Ovary (tissue), 9 donors: Measurements from ENCODE around the gene TSPAN14. TPM values are rescaled to one million over a fixed set of nuclear protein-coding genes. Genes with fewer than 3 reads are reported as not detected.

Source experiments
- DNase-seq, 5 donors: peaks; one replicate each; pipeline ENCODE4 v3.0.0-alpha.2; 2019 to 2020
- H3K27ac ChIP-seq, 2 donors: fragments of 200-600 bp; one replicate each; pipeline versions ENCODE4 v1.5.1 to v1.8.0; 2019 to 2022
- H3K27me3 ChIP-seq: fragments of 200-600 bp; one replicate; pipeline ENCODE4 v1.8.0; 2022
- H3K36me3 ChIP-seq: fragments of 200-600 bp; sonication (generic); one replicate; pipeline ENCODE4 v1.5.1; 2019
- H3K4me1 ChIP-seq: one replicate; pipeline ENCODE4 v1.8.1; 2013; ENCODE audit warnings: mild to moderate bottlenecking, moderate library complexity; ENCODE audit not compliant: insufficient read depth
- H3K4me3 ChIP-seq: fragments of 200-600 bp; sonication (generic); one replicate; pipeline ENCODE4 v1.5.1; 2017
- H3K9me3 ChIP-seq, 2 donors: fragments of 200-600 bp in 1 of 2; sonication (generic) in 1 of 2; one replicate each; pipeline versions ENCODE4 v1.5.1 to v1.8.1; 2013 to 2019; ENCODE audit warnings: mild to moderate bottlenecking in 1 of 2, moderate library complexity in 1 of 2
- CTCF ChIP-seq, 3 donors: fragments of 450-650 bp in 2 of 3; fragments of 200-600 bp in 1 of 3; IDR thresholded peaks; one replicate each; pipeline versions ENCODE4 v1.5.1 to v1.8.0; 2016 to 2022; ENCODE audit warnings: antibody characterized with exemption in 3 of 3, mild to moderate bottlenecking in 1 of 3
- EP300 ChIP-seq: sonication (generic); formaldehyde crosslinking; IDR thresholded peaks from one replicate; pipeline ENCODE4 v1.6.1; 2017; ENCODE audit warnings: antibody characterized with exemption
- POLR2A ChIP-seq: fragments of 450-650 bp; IDR thresholded peaks from one replicate; pipeline ENCODE4 v1.6.1; 2017; ENCODE audit warnings: antibody characterized with exemption, mild to moderate bottlenecking, moderate library complexity
- WGBS, 3 donors: extraction: QIAGEN DNeasy Blood & Tissue Kit in 1 of 3; methylation state at CpG; one replicate each; pipeline versions ENCODE4 v1.1.5 to v1.1.7; 2013 to 2017; 5-methylcytosine and 5-hydroxymethylcytosine counted together
- intact Hi-C, 4 donors: fragments of 100-400 bp; cut with DNase I; formaldehyde crosslinking; loops; one replicate each; pipeline versions ENCODE4 v1.11.0 to v1.15.1; 2022 to 2023
- polyA plus RNA-seq, 2 donors: library from polyadenylated mRNA; stranded (reverse); fragments of 200-250 nt in 1 of 2; fragments of 350-450 nt in 1 of 2; fragmentation: Illumina TruSeq in 1 of 2; extraction: RNeasy Lipid Tissue Mini Kit (QIAGEN cat#74804) in 1 of 2; gene quantifications; one replicate each; pipeline ENCODE4 v1.2.3, GENCODE V29; 2013 to 2014
- total RNA-seq, 7 donors: library from RNA; depleted of rRNA in 2 of 7; stranded (reverse); fragments of >200 nt in 2 of 7; fragmentation: NEBNext Ultra II Directional in 3 of 7; extraction: Animal tissue kit (Norgen Biotek cat#: 25700) in 3 of 7; gene quantifications; one replicate each; pipeline versions ENCODE4 v1.1.0 to v1.2.4, GENCODE V29; 2016 to 2023
- donor health status: DM: no; HTN: no; CAD: no; lungs with moderate emphysema.
- donor health status: DM: no; HTN: no; CAD: no.
- donor health status: Bipolar disorder and iron deficiency.
- donor health status: DM: yes; HTN: yes; CAD: no.
- donor health status: DM: no; HTN: no; CAD: no.
- donor health status: DM: yes; HTN: yes; CAD: no.

The TSPAN14 gene
- total and polyA plus RNA-seq, 9 donors = 35.4 to 103 (median 74.8) TPM

- Histone ChIP-seq H3K9me3 (no peaks in the 10 kb centered on the region), H3K4me3 (no peak overlapping the region), H3K36me3 (no peaks in the 10 kb centered on the region), H3K4me1 (peaks cover 24% of the 10 kb centered on the region), H3K27ac (no peak overlapping the region), H3K27me3 (no peaks in the 10 kb centered on the region)
- intact Hi-C loops = no loop called here
- no peak for TF ChIP-seq POLR2A
- no peak for TF ChIP-seq CTCF (IDR thresholded peaks at IDR 0.05)
- no peak for TF ChIP-seq EP300
- WGBS, 3 donors = 93 to 100% (median 97%) methylated on average over 2 of the region's 2 CpGs
- no peak for DNase-seq
Observed at GRCh38 chr10:80489371-80490112, 35.4 kb downstream of the TSPAN14 start.

DNA sequence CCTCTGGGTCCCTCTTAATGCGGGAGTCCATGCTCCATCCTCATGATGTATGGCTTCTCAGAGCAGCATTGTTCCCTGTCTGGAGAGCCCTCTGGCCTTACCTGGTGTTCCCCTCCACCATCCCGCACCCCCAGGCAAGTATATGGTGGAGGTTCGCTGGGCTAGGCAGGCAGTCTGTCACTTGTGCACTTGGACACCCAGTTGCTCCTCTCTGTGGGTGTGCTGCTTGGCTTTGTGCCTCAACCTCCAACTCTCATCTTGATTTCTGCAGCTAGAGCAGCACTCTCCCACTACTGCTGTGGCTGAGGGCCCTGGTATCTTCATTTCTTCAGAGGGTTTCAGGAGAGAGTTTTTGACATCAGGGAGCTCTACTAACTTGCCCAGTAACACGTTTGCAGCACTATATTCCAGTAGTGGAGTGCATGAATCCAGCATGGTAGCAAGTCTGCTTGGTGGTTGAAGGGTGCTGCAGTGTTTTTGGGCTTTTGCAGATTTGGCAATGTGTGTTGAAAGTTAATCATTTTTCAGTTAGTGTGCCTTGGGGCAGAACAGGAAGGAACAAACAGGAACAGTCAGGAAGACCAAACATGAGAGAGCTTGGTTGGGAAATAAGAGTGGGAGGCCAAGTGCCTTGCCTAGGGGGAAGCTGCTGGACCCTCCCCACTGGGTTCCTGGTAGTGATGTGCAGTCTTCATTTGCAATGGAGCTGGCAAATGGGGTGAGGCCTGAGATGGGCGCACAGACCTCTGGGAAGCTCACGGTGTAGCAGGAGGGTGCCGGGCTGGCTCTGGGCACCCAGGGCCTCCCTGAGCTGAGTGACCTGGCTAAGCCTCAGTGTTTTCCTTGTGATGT is 37.4 kb downstream of the TSPAN14 start:
- Histone ChIP-seq H3K27ac (no peak overlapping the region), H3K4me1 (peaks cover 12% of the 10 kb centered on the region), H3K9me3 (no peaks in the 10 kb centered on the region), H3K27me3 (no peaks in the 10 kb centered on the region), H3K36me3 (no peaks in the 10 kb centered on the region), H3K4me3 (no peak overlapping the region)
- no peak for DNase-seq
- TF ChIP-seq CTCF (IDR thresholded peaks at IDR 0.05) = no peak
- no peak for TF ChIP-seq POLR2A
- no peak for TF ChIP-seq EP300
- 92 to 95% (median 92%) methylated on average over 7 of the region's 7 CpGs for WGBS, 3 donors
- intact Hi-C loops = no loop called here

DNA sequence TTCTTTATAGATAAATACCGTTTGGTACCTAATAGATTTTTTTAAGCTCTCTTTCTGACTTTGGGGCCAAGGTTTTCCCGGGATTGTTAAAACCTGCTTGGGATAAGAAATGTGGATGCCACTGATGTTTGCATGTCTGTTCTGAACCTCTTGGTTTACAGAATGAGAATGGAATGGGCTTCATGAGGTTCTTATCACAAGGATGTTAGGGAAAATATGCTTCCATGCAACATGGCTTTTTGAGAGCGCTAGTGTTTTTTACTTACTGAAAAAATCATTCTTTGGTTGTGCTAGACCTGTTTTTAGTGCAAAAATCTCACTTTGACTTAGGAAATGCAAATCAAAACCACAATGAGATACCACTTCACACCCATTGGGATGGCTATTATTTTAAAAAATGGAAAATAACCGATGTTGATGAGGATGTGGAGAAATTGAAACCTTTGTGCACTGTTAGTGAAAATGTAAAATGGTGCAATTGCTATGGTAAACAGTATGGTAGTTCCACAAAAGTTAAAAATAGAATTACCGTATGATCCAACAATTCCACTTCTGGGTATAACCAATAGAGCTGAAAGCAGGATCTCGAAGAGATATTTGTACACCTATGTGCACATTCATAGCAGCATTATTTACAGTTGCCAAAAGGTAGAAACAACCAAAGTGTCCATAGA is 38.9 kb downstream of the TSPAN14 start:
- Histone ChIP-seq H3K4me1 (peaks cover 18% of the 10 kb centered on the region), H3K9me3 (no peaks in the 10 kb centered on the region), H3K4me3 (no peak overlapping the region), H3K36me3 (no peaks in the 10 kb centered on the region), H3K27ac (no peak overlapping the region), H3K27me3 (no peaks in the 10 kb centered on the region)
- intact Hi-C loops = no loop called here
- WGBS, 3 donors = 41 to 50% (median 41%) methylated on average over 6 of the region's 6 CpGs
- no peak for TF ChIP-seq POLR2A
- no peak for TF ChIP-seq CTCF (IDR thresholded peaks at IDR 0.05)
- TF ChIP-seq EP300 = no peak
- no peak for DNase-seq

- Histone ChIP-seq H3K27me3 (no peaks in the 10 kb centered on the region), H3K4me1 (peaks cover 22% of the 10 kb centered on the region), H3K36me3 (no peaks in the 10 kb centered on the region), H3K9me3 (no peaks in the 10 kb centered on the region), H3K4me3 (no peak overlapping the region), H3K27ac (peak overlapping the region in 1 of 2 donors; percentile 11)
- intact Hi-C loops = no loop called here
- DNase-seq = no peak
- TF ChIP-seq CTCF (IDR thresholded peaks at IDR 0.05) (no peak), EP300 (no peak), POLR2A (no peak)
- 26 to 39% (median 32%) methylated on average over 4 of the region's 4 CpGs for WGBS, 3 donors
Observed at GRCh38 chr10:80493522-80494051, 39.5 kb downstream of the TSPAN14 start.
